ENCODE results near the gene FICD.
A peak's percentile ranks its signal among the peaks of the same experiment; 100 is the strongest.

Gene FICD

GRCh38 chr12:108505129-108505528 is 9.9 kb upstream of the FICD start:
- no peak for DNase-seq

- DNase-seq: no peak
Measured at GRCh38 chr12:108507971-108508642, 7.0 kb upstream of the FICD start.

GRCh38 chr12:108509806-108510205 is 5.3 kb upstream of the FICD start:
- no peak for DNase-seq

- no peak for DNase-seq
Measured at GRCh38 chr12:108510836-108511235, 4.2 kb upstream of the FICD start.

GRCh38 chr12:108511633-108512540 is 3.2 kb upstream of the FICD start:
- DNase-seq: peak; percentile 66

- DNase-seq: no peak
Measured at GRCh38 chr12:108514468-108514972, 557 bp upstream of the FICD start.

- DNase-seq: no peak
Measured at GRCh38 chr12:108515916-108516315, 839 bp downstream of the FICD start.

GRCh38 chr12:108516511-108517275 is 1.6 kb downstream of the FICD start:
- DNase-seq: no peak

GRCh38 chr12:108517288-108518100 is 2.4 kb downstream of the FICD start:
- no peak for DNase-seq

GRCh38 chr12:108518101-108518715 is 3.1 kb downstream of the FICD start:
- DNase-seq: no peak

GRCh38 chr12:108518716-108519496 is 3.8 kb downstream of the FICD start:
- DNase-seq: no peak

- no peak for DNase-seq
Measured at GRCh38 chr12:108519558-108519957, 4.5 kb downstream of the FICD start.

- no peak for DNase-seq
Measured at GRCh38 chr12:108523365-108523764, 8.3 kb downstream of the FICD start.

- no peak for DNase-seq
Measured at GRCh38 chr12:108525681-108526080, 10.6 kb downstream of the FICD start.

- DNase-seq: peak; percentile 59
Measured at GRCh38 chr12:108526482-108527165, 11.5 kb downstream of the FICD start.

GRCh38 chr12:108527166-108527496 is 12.1 kb downstream of the FICD start:
- DNase-seq: no peak

- no peak for DNase-seq
Measured at GRCh38 chr12:108530161-108530560, 15.1 kb downstream of the FICD start.

- DNase-seq: no peak
Measured at GRCh38 chr12:108531929-108532848, 17.1 kb downstream of the FICD start.

GRCh38 chr12:108538146-108538545 is 23.1 kb downstream of the FICD start:
- DNase-seq: no peak
